Thoracic aorta (tissue), 2 donors: ENCODE results near the gene ATP10A. TPM values are rescaled to one million over a fixed set of nuclear protein-coding genes. Genes with fewer than 3 reads are reported as not detected.

ENCODE experiments used
- ATAC-seq: fragments of 150-250 bp; one replicate; pipeline ENCODE4 v1.8.0; 2017; ENCODE audit warnings: low read depth; ENCODE audit not compliant: insufficient number of reproducible peaks, low FRiP score
- DNase-seq: peaks from one replicate; pipeline ENCODE4 v3.0.0-alpha.2; 2020; ENCODE audit warnings: low spot score
- H3K27ac ChIP-seq, 2 donors: fragments of 200-600 bp; sonication (generic); 1 replicate in 1 of 2; 2 replicates in 1 of 2; pipeline ENCODE4 v1.5.1; 2016; ENCODE audit warnings: mild to moderate bottlenecking in 2 of 2, moderate library complexity in 2 of 2
- H3K27me3 ChIP-seq: fragments of 200-600 bp; sonication (generic); replicated peaks from 2 replicates; pipeline ENCODE4 v1.6.0; 2016; ENCODE audit warnings: mild to moderate bottlenecking; ENCODE audit not compliant: insufficient read depth
- H3K36me3 ChIP-seq: fragments of 200-600 bp; sonication (generic); one replicate; pipeline ENCODE4 v1.5.1; 2016
- H3K4me1 ChIP-seq, 2 donors: fragments of 200-600 bp; sonication (generic); 1 replicate in 1 of 2; 2 replicates in 1 of 2; pipeline versions ENCODE4 v1.5.1 to v1.6.0; 2016; ENCODE audit warnings: low read depth in 2 of 2, mild to moderate bottlenecking in 1 of 2; ENCODE audit not compliant: control insufficient read depth in 1 of 2
- H3K4me3 ChIP-seq: fragments of 200-600 bp; sonication (generic); 2 replicates; pipeline ENCODE4 v1.5.1; 2016; ENCODE audit warnings: mild to moderate bottlenecking
- H3K9me3 ChIP-seq: fragments of 200-600 bp; sonication (generic); 2 replicates; pipeline ENCODE4 v1.5.1; 2016
- total RNA-seq, 2 donors: library from RNA; depleted of rRNA; stranded (reverse); fragments of >200 nt; gene quantifications; one replicate each; pipeline versions ENCODE4 v1.1.0 to v1.2.3, GENCODE V29; 2016
- TF ChIP-seq, protein P1 (sequence below): fragments of 200-600 bp; sonication (generic); IDR thresholded peaks from one replicate; pipeline ENCODE4 v1.5.1; 2019; ENCODE audit warnings: antibody characterized with exemption

ATP10A gene
- total RNA-seq, 2 donors from 2014 or later = 59.4 to 89.8 TPM

DNA sequence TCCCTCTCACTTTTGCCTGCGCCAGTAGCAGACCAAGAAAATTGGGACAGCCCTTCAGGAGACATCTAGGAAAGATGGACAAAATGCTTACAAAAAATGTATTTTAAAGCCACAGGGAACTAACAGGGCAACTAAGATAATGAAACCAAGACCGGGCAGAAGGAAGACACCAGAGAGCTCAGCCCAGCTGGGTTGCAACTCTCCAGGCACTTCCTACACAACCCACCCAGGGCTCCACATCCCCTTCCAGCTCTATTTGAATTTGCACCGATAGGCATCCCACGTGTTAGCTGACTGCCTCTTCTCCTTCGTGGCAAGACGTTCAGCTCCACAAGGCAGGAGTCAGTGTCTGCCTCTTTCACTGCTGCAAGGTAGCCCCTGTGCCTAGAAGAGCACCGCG is 6.6 kb upstream of the ATP10A start:
- no peak for DNase-seq

DNA sequence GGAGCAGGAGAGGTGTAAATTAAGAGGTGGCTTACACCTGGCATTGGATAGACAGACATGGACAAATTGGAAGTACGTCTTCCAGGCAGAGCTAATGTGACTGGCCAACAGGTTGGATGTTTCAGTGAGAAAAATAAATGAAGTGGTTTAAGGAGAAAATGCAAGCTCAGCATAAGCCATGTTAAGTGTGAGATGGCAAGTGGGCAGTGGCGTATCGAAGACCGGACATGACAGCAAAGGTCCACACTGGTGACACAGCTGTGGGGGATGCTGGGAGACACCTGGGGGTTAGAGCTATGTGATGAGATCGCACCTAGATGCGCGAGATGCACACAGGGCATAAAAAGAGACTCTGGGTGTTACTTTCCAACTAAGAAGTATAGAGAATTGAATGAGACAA is 3.7 kb upstream of the ATP10A start:
- TF ChIP-seq, protein P1, sequence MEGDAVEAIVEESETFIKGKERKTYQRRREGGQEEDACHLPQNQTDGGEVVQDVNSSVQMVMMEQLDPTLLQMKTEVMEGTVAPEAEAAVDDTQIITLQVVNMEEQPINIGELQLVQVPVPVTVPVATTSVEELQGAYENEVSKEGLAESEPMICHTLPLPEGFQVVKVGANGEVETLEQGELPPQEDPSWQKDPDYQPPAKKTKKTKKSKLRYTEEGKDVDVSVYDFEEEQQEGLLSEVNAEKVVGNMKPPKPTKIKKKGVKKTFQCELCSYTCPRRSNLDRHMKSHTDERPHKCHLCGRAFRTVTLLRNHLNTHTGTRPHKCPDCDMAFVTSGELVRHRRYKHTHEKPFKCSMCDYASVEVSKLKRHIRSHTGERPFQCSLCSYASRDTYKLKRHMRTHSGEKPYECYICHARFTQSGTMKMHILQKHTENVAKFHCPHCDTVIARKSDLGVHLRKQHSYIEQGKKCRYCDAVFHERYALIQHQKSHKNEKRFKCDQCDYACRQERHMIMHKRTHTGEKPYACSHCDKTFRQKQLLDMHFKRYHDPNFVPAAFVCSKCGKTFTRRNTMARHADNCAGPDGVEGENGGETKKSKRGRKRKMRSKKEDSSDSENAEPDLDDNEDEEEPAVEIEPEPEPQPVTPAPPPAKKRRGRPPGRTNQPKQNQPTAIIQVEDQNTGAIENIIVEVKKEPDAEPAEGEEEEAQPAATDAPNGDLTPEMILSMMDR = no peak
- Histone ChIP-seq H3K4me3 (no peak overlapping the region), H3K36me3 (no peaks in the 10 kb centered on the region), H3K27me3 (no peaks in the 10 kb centered on the region), H3K4me1 (peaks cover 0 to 9% of the 10 kb centered on the region in 2 donors), H3K27ac (no peak overlapping the region), H3K9me3 (no peaks in the 10 kb centered on the region)
- ATAC-seq = no peak
- no peak for DNase-seq

More for the DNA sequence above, 6.6 kb upstream of the ATP10A start:
- Histone ChIP-seq H3K9me3 (no peaks in the 10 kb centered on the region), H3K4me1 (no peaks in the 10 kb centered on the region), H3K27me3 (no peaks in the 10 kb centered on the region), H3K4me3 (no peak overlapping the region), H3K36me3 (no peaks in the 10 kb centered on the region), H3K27ac (no peak overlapping the region)
- TF ChIP-seq, protein P1 = no peak
- no peak for ATAC-seq

DNA sequence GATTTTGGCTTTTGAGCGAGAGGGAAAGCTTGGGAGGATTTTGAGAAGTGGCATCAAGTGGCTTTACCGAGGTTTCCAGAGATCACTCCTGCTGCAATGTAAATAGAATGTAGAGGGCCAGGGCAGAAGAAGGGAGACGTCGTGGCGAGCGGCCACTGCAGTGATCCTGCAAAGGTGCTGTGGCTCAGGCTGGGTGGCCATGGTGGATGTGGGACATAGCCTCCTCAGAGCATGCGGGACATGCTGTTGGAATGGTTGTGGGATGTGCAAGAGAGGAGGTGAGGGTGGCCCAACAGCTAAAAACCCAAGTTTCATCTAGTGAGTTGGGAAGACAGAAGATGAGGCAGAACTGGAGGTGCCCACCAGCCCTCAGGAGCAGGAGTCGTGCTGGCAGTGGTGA is 3.1 kb upstream of the ATP10A start:
- ATAC-seq = no peak
- no peaks in the 10 kb centered on the region for H3K9me3 ChIP-seq
- TF ChIP-seq, protein P1 = no peak

DNA sequence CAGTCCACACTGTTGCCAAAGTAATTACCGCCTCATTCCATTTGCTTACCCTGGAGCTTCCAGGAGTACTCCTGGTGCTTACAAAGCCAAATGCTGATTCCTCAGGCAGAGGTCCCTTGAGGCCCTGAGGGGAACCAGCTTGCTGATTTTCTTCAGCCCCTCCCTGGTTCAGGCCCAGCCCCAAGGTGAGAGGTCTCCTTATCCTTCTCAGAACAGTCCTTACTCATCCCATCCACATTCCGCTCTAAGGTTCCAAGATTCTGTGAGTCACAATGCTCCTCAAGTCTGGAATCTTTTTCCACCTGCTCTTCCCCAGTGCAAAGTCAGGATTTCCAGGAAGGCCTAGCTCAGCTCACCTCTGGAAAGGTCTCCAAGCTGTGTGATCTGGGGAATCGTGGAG is 1.8 kb upstream of the ATP10A start:
- no peak for ATAC-seq

More for the DNA sequence above, 3.1 kb upstream of the ATP10A start:
- no peak for DNase-seq
- Histone ChIP-seq H3K4me1 (peaks cover 0 to 9% of the 10 kb centered on the region in 2 donors), H3K27ac (no peak overlapping the region), H3K27me3 (no peaks in the 10 kb centered on the region), H3K4me3 (no peak overlapping the region), H3K36me3 (no peaks in the 10 kb centered on the region)

DNA sequence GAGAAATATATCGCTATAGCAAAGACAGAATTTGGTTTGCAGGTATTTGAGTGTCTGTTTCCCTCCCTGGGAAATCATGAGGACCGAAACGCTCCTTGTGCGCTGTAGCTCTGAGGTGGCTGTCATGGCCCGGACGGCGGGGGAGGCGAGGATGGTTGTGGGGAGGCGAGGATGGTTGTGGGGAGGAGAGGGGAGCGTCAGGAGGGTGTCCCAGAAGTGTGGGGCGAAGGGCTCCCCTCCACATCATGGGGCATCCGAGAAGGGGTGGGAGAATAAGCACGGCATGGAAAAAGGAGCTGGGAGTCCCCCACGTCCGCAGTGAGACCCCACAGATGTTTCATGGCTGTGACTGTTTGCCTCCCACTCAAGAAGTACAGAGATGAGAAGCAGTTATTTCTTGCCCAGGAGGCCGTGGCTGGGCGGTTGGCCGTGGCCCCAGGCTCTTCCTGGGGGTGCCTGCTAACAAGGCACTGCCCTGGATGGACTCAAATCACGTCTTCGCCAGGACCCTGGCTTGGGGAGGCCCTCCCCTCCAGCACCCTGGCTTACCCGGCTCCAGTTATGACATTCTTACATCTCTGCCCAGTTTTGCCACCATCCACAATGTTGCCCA is 947 bp upstream of the ATP10A start:
- ATAC-seq (no peak), DNase-seq (no peak)
- H3K9me3 ChIP-seq = no peaks in the 10 kb centered on the region
- TF ChIP-seq, protein P1 = no peak
- H3K4me3 ChIP-seq = peak overlapping the region; percentile 92
- peaks cover 3 to 19% of the 10 kb centered on the region in 2 donors for H3K4me1 ChIP-seq
- H3K36me3 ChIP-seq = no peaks in the 10 kb centered on the region
- peak overlapping the region; percentile 92 to 95 for H3K27ac ChIP-seq
- no peaks in the 10 kb centered on the region for H3K27me3 ChIP-seq

More for the DNA sequence above, 1.8 kb upstream of the ATP10A start:
- Histone ChIP-seq H3K36me3 (no peaks in the 10 kb centered on the region), H3K4me1 (peaks cover 0 to 11% of the 10 kb centered on the region in 2 donors), H3K27me3 (no peaks in the 10 kb centered on the region), H3K4me3 (no peak overlapping the region), H3K27ac (no peak overlapping the region), H3K9me3 (no peaks in the 10 kb centered on the region)
- no peak for DNase-seq
- TF ChIP-seq, protein P1 = no peak
